K562 (cell line): ENCODE data around the gene SVEP1. TPM values are rescaled to one million over a fixed set of nuclear protein-coding genes. Genes with fewer than 3 reads are reported as not detected.

ENCODE experiments used
- ATAC-seq: fragments of 200-7000 bp; cut with Tn5 transposase; 3 replicates; pipeline ENCODE4 v1.9.1; 2020; ENCODE audit warnings: moderate library complexity
- BruUV-seq: library from RNA; stranded (reverse); fragments of 400-500 nt; replicated peaks from 2 replicates; lab custom pipeline; 2021; lab: Mats Ljungman, UMichigan
- CTCF ChIA-PET: fragments of 300-600 bp; formaldehyde crosslinking; extraction: SDS; loops from one replicate; lab custom pipeline; 2021; ENCODE audit warnings: low intra/inter-chr PET ratio; lab: Yijun Ruan, JAX
- POLR2A ChIA-PET: fragments of 300-600, 350-650 bp; sonication (Branson Sonifier 250); formaldehyde crosslinking; extraction: SDS; loops from one replicate; lab custom pipeline; 2021; ENCODE audit warnings: antibody characterized with exemption, inconsistent platforms; lab: Yijun Ruan, JAX
- DNase-seq, 4 experiments: peaks; one replicate each; pipeline versions ENCODE4 v3.0.0 to v3.0.0-alpha.2; 2011 to 2018; ENCODE audit warnings: low spot score in 3 of 4, mixed read lengths in 3 of 4; ENCODE audit errors: extremely low read depth in 1 of 4
- FAIRE-seq: peaks from 2 replicates; lab custom pipeline; 2011; peaks lifted over from hg19 to GRCh38; lab: Jason Lieb, UNC
- H2AFZ ChIP-seq: 2 replicates; pipeline ENCODE4 v1.6.0; 2011; ENCODE audit warnings: low read depth, low read length, control low read depth, inconsistent platforms
- H3K27ac ChIP-seq: fragments of 200-600 bp; 3 replicates; pipeline ENCODE4 v1.8.0; 2011; ENCODE audit warnings: low read depth, mild to moderate bottlenecking, control low read depth, inconsistent platforms, low read length, moderate library complexity, mixed read lengths; ENCODE audit errors: extremely low read depth
- H3K27me3 ChIP-seq, 2 experiments: fragments of 300-600 bp in 1 of 2; 2 replicates in 1 of 2; 3 replicates in 1 of 2; pipeline versions ENCODE4 v1.6.0 to v1.8.0; 2011; ENCODE audit warnings: inconsistent platforms in 2 of 2, low read length in 2 of 2, mild to moderate bottlenecking in 1 of 2, mixed read lengths in 1 of 2, moderate library complexity in 1 of 2; ENCODE audit not compliant: control insufficient read depth in 2 of 2, insufficient read depth in 2 of 2
- H3K36me3 ChIP-seq: fragments of 300-600 bp; 3 replicates; pipeline ENCODE4 v1.8.0; 2011; ENCODE audit warnings: mild to moderate bottlenecking, low read length, inconsistent platforms; ENCODE audit not compliant: control insufficient read depth, insufficient read depth
- H3K4me1 ChIP-seq, 2 experiments: fragments of 200-600 bp in 1 of 2; replicated peaks in 1 of 2; 2 replicates in 1 of 2; 3 replicates in 1 of 2; pipeline versions ENCODE4 v1.5.1 to v1.8.0; 2011; ENCODE audit warnings: inconsistent platforms in 2 of 2, low read length in 2 of 2, mild to moderate bottlenecking in 1 of 2, mixed read lengths in 1 of 2, moderate library complexity in 1 of 2; ENCODE audit not compliant: control insufficient read depth in 2 of 2, insufficient read depth in 2 of 2
- H3K4me2 ChIP-seq: 2 replicates; pipeline ENCODE4 v1.6.1; 2011; ENCODE audit warnings: low read length, control low read depth, inconsistent platforms, mixed read lengths; ENCODE audit not compliant: insufficient read depth
- H3K4me3 ChIP-seq: fragments of 200-600 bp; sonication (generic), shearing (Covaris generic); 2 replicates; pipeline ENCODE4 v1.5.1; 2016; ENCODE audit warnings: control low read depth, inconsistent platforms
- H3K79me2 ChIP-seq: fragments of 200-600 bp; 3 replicates; pipeline ENCODE4 v1.8.0; 2011; ENCODE audit warnings: low read length, inconsistent platforms; ENCODE audit not compliant: control insufficient read depth, insufficient read depth
- H3K9ac ChIP-seq, 2 experiments: 2 replicates each; pipeline versions ENCODE4 v1.6.0 to v1.6.1; 2011; ENCODE audit warnings: low read depth in 2 of 2, low read length in 2 of 2, control low read depth in 1 of 2, inconsistent platforms in 1 of 2, mild to moderate bottlenecking in 1 of 2, mixed read lengths in 1 of 2; ENCODE audit not compliant: insufficient read depth in 1 of 2
- H3K9me1 ChIP-seq: one replicate; pipeline ENCODE4 v1.6.0; 2011; ENCODE audit warnings: inconsistent platforms, mild to moderate bottlenecking, low read length, moderate library complexity; ENCODE audit not compliant: control insufficient read depth, insufficient read depth
- H3K9me3 ChIP-seq: replicated peaks from 2 replicates; pipeline ENCODE4 v1.5.1; 2011; ENCODE audit warnings: low read depth, low read length, inconsistent platforms; ENCODE audit not compliant: control insufficient read depth, insufficient read depth
- H4K20me1 ChIP-seq: replicated peaks from 2 replicates; pipeline ENCODE4 v1.6.1; 2011; ENCODE audit warnings: low read length, inconsistent platforms, mixed read lengths; ENCODE audit not compliant: control insufficient read depth, insufficient read depth
- FOXA3 ChIP-seq, 2 experiments: fragments of 450-650 bp in 1 of 2; sonication (generic) in 1 of 2; formaldehyde crosslinking; IDR thresholded peaks in 1 of 2; conservative IDR thresholded peaks in 1 of 2; 2 replicates each; pipeline versions ENCODE4 v1.4.0 to v1.8.0; 2020 to 2022; ENCODE audit warnings: mild to moderate bottlenecking in 2 of 2, missing genetic modification reagents in 1 of 2
- MXI1 ChIP-seq: IDR thresholded peaks from 2 replicates; pipeline ENCODE4 v1.6.1; 2011; ENCODE audit warnings: low read depth, mild to moderate bottlenecking, improper control_type of control experiment, low read length
- SRSF7 ChIP-seq: fragments of 200-400 bp; formaldehyde crosslinking; optimal IDR thresholded peaks from 2 replicates; pipeline ENCODE3; 2017; ENCODE audit warnings: mild to moderate bottlenecking, low read depth, low read length
- TEAD1 ChIP-seq, 2 experiments: fragments of 450-650 bp in 1 of 2; sonication (generic) in 1 of 2; formaldehyde crosslinking; IDR thresholded peaks; 2 replicates each; pipeline versions ENCODE4 v1.4.0 to v1.8.0; 2020 to 2022; ENCODE audit warnings: mild to moderate bottlenecking in 2 of 2, missing genetic modification reagents in 1 of 2
- THRAP3 ChIP-seq: fragments of 450-650 bp; IDR thresholded peaks from 2 replicates; pipeline ENCODE4 v1.6.1; 2016; ENCODE audit warnings: mild to moderate bottlenecking, inconsistent platforms, borderline replicate concordance
- ZNF134 ChIP-seq: fragments of 250-450 bp; sonication (Bioruptor Pico); conservative IDR thresholded peaks from 2 replicates; pipeline ENCODE4 v1.4.0; 2020
- WGBS: fragments of 100-300 bp; shearing (Covaris generic); methylation state at CpG from one replicate; pipeline ENCODE4 v1.1.6; 2016; ENCODE audit warnings: low coverage, mixed read lengths; ENCODE audit not compliant: insufficient coverage; ENCODE audit errors: missing lambda C conversion rate; 5-methylcytosine and 5-hydroxymethylcytosine counted together
- in situ Hi-C: fragments of 300-500 bp; cut with MboI; formaldehyde crosslinking; loops from 4 replicates; pipeline ENCODE4 v1.15.0; 2018; ENCODE audit warnings: inconsistent platforms, mixed read lengths
- intact Hi-C: fragments of 100-400 bp; cut with micrococcal nuclease; formaldehyde crosslinking; loops from 2 replicates; pipeline ENCODE4 v1.14.2; 2022
- polyA plus RNA-seq, 8 experiments: library from polyadenylated mRNA; depleted of rRNA in 4 of 8; stranded (reverse) in 5 of 8; unstranded in 3 of 8; fragments of >200 nt; fragmentation: Nextera tagmentation in 2 of 8; fragmentation: Illumina TruSeq in 1 of 8; extraction: Ambion mirVana in 2 of 8; extraction: Trizol in 1 of 8; gene quantifications; 2 replicates each; pipeline versions ENCODE4 v1.2.1 to v1.2.3, GENCODE V29; 2011 to 2014; ENCODE audit warnings: inconsistent platforms in 1 of 8, missing spikeins in 1 of 8
- total RNA-seq, 7 experiments: library from RNA; depleted of rRNA in 6 of 7; stranded (reverse); fragments of >200 nt in 6 of 7; fragmentation: Illumina TruSeq in 2 of 7; extraction: Trizol in 2 of 7; gene quantifications; 2 replicates each; pipeline versions ENCODE4 v1.2.1 to v1.2.3, GENCODE V29; 2011 to 2021; ENCODE audit warnings: low replicate concordance in 1 of 7
- TF ChIP-seq, protein P1 (sequence below), 2 experiments: fragments of 450-650 bp; IDR thresholded peaks; 2 replicates each; pipeline ENCODE4 v1.6.1; 2016; ENCODE audit warnings: mild to moderate bottlenecking in 2 of 2, borderline replicate concordance in 1 of 2, low read depth in 1 of 2, moderate library complexity in 1 of 2
- TF ChIP-seq, protein P2 (sequence below): fragments of 250-450 bp; sonication (Bioruptor Pico); IDR thresholded peaks from 2 replicates; pipeline ENCODE4 v1.4.0; 2020

The SVEP1 gene
- total and polyA plus RNA-seq, 9 of the 15 experiments (the other 6 are each of a cell fraction or from before 2014, with no cell fraction given) = 0.20 to 0.84 (median 0.43) TPM

DNA sequence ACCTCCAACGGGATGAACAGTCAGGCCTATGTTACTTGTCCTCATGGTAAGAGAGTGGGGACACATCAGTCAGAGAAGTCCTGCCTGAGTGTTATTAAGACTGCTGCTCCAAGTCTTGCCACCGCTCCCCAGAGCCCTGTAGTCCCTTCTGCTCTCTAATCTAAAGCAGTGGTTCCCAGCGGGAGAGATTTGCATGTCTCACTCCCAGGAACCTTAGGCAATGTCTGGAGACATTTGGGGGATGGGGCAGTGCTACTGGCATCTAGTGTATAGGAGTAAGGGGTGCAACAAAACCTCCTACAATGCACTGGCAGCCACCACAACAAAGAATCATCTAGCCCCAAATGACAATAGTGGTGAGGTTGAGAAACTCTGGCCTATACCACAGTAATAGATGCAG is 2.6 kb upstream of the SVEP1 start:
- Histone ChIP-seq H3K4me2 (no peak overlapping the region), H4K20me1 (no peaks in the 10 kb centered on the region), H2AFZ (no peak overlapping the region), H3K9ac (no peak overlapping the region), H3K36me3 (no peaks in the 10 kb centered on the region), H3K27me3 (peaks cover 0 to 15% of the 10 kb centered on the region in 2 experiments; a peak in 2 of 5 replicates), H3K79me2 (no peaks in the 10 kb centered on the region), H3K4me3 (no peak overlapping the region), H3K9me1 (no peaks in the 10 kb centered on the region), H3K27ac (no peak overlapping the region), H3K4me1 (peaks cover 0 to 9% of the 10 kb centered on the region in 2 experiments; a peak in 1 of 5 replicates), H3K9me3 (no peaks in the 10 kb centered on the region)
- 4% methylated on average over 3 of the region's 3 CpGs for WGBS
- ATAC-seq = no peak
- no peak for DNase-seq
- ChIA-PET CTCF (no interaction called here), POLR2A (no interaction called here)
- FAIRE-seq = no peak
- intact Hi-C loops = no loop called here
- BruUV-seq = no TSS peak
- in situ Hi-C loops = no loop called here
- TF ChIP-seq ZNF134 (CRISPR knock-in tag) = no peak
- no peak for TF ChIP-seq THRAP3
- TF ChIP-seq MXI1 = no peak
- TF ChIP-seq FOXA3 (CRISPR knock-in tag; conservative IDR thresholded peaks at IDR 0.05 in 1 of 2, IDR thresholded peaks at IDR 0.05 in 1 of 2) = no peak
- no peak for TF ChIP-seq TEAD1 (CRISPR knock-in tag; IDR thresholded peaks at IDR 0.05)
- TF ChIP-seq, protein P1, sequence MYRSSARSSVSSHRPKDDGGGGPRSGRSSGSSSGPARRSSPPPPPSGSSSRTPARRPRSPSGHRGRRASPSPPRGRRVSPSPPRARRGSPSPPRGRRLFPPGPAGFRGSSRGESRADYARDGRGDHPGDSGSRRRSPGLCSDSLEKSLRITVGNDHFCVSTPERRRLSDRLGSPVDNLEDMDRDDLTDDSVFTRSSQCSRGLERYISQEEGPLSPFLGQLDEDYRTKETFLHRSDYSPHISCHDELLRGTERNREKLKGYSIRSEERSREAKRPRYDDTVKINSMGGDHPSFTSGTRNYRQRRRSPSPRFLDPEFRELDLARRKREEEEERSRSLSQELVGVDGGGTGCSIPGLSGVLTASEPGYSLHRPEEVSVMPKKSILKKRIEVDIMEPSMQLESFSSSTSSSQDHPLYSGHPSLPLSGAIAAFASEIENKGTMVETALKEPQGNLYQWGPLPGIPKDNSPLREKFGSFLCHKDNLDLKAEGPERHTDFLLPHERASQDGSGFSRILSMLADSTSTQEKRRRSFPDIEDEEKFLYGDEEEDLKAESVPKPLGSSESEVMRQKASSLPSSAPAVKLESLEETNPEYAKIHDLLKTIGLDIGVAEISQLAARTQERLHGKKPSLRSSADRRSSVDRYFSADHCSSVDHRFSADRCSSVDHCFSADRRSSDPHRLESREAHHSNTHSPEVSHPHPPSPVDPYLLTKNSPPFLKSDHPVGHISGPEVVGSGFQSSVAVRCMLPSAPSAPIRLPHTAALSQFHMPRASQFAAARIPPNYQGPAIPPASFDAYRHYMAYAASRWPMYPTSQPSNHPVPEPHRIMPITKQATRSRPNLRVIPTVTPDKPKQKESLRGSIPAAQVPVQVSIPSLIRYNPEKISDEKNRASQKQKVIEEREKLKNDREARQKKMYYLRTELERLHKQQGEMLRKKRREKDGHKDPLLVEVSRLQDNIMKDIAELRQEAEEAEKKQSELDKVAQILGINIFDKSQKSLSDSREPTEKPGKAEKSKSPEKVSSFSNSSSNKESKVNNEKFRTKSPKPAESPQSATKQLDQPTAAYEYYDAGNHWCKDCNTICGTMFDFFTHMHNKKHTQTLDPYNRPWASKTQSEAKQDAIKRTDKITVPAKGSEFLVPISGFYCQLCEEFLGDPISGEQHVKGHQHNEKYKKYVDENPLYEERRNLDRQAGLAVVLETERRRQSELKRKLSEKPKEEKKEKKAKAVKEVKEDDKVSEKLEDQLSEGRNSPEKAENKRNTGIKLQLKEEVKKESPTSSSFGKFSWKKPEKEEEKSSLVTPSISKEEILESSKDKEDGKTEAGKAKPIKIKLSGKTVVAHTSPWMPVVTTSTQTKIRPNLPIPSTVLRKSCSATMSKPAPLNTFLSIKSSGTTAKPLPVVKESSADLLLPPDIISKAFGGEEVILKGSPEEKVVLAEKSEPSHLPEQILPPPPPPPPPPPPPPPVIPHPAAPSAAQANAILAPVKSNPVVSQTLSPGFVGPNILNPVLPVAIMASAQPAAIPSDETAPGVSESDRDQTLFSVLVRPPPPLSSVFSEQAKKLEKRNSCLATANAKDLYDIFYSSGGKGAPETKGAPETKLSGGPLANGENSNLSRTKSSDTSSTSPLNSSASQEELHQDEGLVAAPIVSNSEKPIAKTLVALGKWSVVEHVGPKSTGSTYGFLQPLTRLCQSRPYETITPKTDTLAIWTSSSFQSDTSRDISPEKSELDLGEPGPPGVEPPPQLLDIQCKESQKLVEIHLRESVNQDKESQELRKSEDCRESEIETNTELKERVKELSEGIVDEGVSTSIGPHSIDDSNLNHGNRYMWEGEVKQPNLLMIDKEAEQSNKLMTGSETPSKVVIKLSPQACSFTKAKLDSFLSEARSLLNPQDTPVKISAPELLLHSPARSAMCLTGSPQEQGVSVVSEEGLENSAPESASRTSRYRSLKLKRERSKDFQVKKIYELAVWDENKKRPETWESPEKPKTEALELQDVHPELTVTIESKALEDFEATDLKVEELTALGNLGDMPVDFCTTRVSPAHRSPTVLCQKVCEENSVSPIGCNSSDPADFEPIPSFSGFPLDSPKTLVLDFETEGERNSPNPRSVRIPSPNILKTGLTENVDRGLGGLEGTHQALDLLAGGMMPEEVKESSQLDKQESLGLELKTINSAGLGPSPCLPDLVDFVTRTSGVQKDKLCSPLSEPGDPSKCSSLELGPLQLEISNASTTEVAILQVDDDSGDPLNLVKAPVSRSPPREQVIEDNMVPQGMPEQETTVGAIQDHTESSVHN (IDR thresholded peaks at IDR 0.05; ENCODE audit: borderline replicate concordance in 1 of 2, low read depth in 1 of 2) = no peak
- TF ChIP-seq, protein P2, sequence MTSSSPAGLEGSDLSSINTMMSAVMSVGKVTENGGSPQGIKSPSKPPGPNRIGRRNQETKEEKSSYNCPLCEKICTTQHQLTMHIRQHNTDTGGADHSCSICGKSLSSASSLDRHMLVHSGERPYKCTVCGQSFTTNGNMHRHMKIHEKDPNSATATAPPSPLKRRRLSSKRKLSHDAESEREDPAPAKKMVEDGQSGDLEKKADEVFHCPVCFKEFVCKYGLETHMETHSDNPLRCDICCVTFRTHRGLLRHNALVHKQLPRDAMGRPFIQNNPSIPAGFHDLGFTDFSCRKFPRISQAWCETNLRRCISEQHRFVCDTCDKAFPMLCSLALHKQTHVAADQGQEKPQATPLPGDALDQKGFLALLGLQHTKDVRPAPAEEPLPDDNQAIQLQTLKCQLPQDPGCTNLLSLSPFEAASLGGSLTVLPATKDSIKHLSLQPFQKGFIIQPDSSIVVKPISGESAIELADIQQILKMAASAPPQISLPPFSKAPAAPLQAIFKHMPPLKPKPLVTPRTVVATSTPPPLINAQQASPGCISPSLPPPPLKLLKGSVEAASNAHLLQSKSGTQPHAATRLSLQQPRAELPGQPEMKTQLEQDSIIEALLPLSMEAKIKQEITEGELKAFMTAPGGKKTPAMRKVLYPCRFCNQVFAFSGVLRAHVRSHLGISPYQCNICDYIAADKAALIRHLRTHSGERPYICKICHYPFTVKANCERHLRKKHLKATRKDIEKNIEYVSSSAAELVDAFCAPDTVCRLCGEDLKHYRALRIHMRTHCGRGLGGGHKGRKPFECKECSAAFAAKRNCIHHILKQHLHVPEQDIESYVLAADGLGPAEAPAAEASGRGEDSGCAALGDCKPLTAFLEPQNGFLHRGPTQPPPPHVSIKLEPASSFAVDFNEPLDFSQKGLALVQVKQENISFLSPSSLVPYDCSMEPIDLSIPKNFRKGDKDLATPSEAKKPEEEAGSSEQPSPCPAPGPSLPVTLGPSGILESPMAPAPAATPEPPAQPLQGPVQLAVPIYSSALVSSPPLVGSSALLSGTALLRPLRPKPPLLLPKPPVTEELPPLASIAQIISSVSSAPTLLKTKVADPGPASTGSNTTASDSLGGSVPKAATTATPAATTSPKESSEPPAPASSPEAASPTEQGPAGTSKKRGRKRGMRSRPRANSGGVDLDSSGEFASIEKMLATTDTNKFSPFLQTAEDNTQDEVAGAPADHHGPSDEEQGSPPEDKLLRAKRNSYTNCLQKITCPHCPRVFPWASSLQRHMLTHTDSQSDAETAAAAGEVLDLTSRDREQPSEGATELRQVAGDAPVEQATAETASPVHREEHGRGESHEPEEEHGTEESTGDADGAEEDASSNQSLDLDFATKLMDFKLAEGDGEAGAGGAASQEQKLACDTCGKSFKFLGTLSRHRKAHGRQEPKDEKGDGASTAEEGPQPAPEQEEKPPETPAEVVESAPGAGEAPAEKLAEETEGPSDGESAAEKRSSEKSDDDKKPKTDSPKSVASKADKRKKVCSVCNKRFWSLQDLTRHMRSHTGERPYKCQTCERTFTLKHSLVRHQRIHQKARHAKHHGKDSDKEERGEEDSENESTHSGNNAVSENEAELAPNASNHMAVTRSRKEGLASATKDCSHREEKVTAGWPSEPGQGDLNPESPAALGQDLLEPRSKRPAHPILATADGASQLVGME (CRISPR knock-in tag) = no peak
- TF ChIP-seq SRSF7 = no peak
